ENCODE results near the gene OR2M3. TPM values are rescaled to one million over a fixed set of nuclear protein-coding genes. Genes with fewer than 3 reads are reported as not detected.

The OR2M3 gene
- total and polyA plus RNA-seq, 7 experiments from 2014 or later, result 0.03 TPM; not detected in 6

- H3K27me3 ChIP-seq (ENCODE audit: control insufficient read depth in 2 of 2, insufficient read depth in 2 of 2, low read length in 2 of 2), result no peaks in the 10 kb centered on the region
- Mint-ChIP-seq H3K36me3 (no peaks in the 10 kb centered on the region), H3K27me3 (peaks cover 0 to 14% (median 10%) of the 10 kb centered on the region in 5 donors), H3K4me1 (no peaks in the 10 kb centered on the region), H3K4me3 (no peak overlapping the region), H3K9me3 (peaks cover 0 to 26% (median 4%) of the 10 kb centered on the region in 11 donors), H3K27ac (no peak overlapping the region)
- H3K9me3 ChIP-seq (ENCODE audit: control insufficient read depth in 2 of 3, low read length in 3 of 3), result no peaks in the 10 kb centered on the region
- no peak for DNase-seq
- H3K4me3 ChIP-seq (ENCODE audit: low read length), result no peak overlapping the region
- H3K4me1 ChIP-seq (ENCODE audit: control insufficient read depth in 2 of 2, insufficient read depth in 2 of 2, low read length in 2 of 2), result no peaks in the 10 kb centered on the region
- no peaks in the 10 kb centered on the region for H3K36me3 ChIP-seq (ENCODE audit: control insufficient read depth in 2 of 3, insufficient read depth in 3 of 3, low read length in 3 of 3)
- CTCF ChIA-PET, result no interaction called here
- H3K27ac ChIP-seq (ENCODE audit: low read depth, low read length), result no peak overlapping the region
- intact Hi-C loops (cut with micrococcal nuclease), result no loop called here
- POLR2A ChIA-PET, result no interaction called here
- ATAC-seq, result no peak
These were observed 13.1 kb upstream of the OR2M3 start for GRCh38 chr1:248183996-248184395.

GRCh38 chr1:248187363-248187762 lies 9.7 kb upstream of the OR2M3 start:
- Histone ChIP-seq H3K27ac (ENCODE audit: low read depth, low read length) (no peak overlapping the region), H3K36me3 (ENCODE audit: control insufficient read depth in 2 of 3, insufficient read depth in 3 of 3, low read length in 3 of 3) (no peaks in the 10 kb centered on the region), H3K9me3 (ENCODE audit: control insufficient read depth in 2 of 3, low read length in 3 of 3) (no peaks in the 10 kb centered on the region), H3K4me1 (ENCODE audit: control insufficient read depth in 2 of 2, insufficient read depth in 2 of 2, low read length in 2 of 2) (no peaks in the 10 kb centered on the region), H3K4me3 (ENCODE audit: low read length) (no peak overlapping the region), H3K27me3 (ENCODE audit: control insufficient read depth in 2 of 2, insufficient read depth in 2 of 2, low read length in 2 of 2) (no peaks in the 10 kb centered on the region)
- CTCF ChIA-PET, result no interaction called here
- POLR2A ChIA-PET, result no interaction called here
- ATAC-seq, result no peak
- no peak overlapping the region for H3K4me3 Mint-ChIP-seq
- H3K36me3 Mint-ChIP-seq, result no peaks in the 10 kb centered on the region
- H3K4me1 Mint-ChIP-seq, result no peaks in the 10 kb centered on the region
- peaks cover 3 to 38% (median 7%) of the 10 kb centered on the region in 11 donors for H3K9me3 Mint-ChIP-seq
- H3K27me3 Mint-ChIP-seq, result peaks cover 0 to 20% (median 11%) of the 10 kb centered on the region in 5 donors
- intact Hi-C loops (cut with micrococcal nuclease), result no loop called here
- H3K27ac Mint-ChIP-seq, result no peak overlapping the region
- no peak for DNase-seq

- Mint-ChIP-seq H3K36me3 (no peaks in the 10 kb centered on the region), H3K27ac (no peak overlapping the region), H3K9me3 (peaks cover 4 to 47% (median 9%) of the 10 kb centered on the region in 11 donors), H3K4me3 (no peak overlapping the region), H3K4me1 (no peaks in the 10 kb centered on the region), H3K27me3 (peaks cover 0 to 20% (median 11%) of the 10 kb centered on the region in 5 donors)
- Histone ChIP-seq H3K9me3 (ENCODE audit: control insufficient read depth in 2 of 3, low read length in 3 of 3) (no peaks in the 10 kb centered on the region), H3K27ac (ENCODE audit: low read depth, low read length) (no peak overlapping the region), H3K4me3 (ENCODE audit: low read length) (no peak overlapping the region), H3K36me3 (ENCODE audit: control insufficient read depth in 2 of 3, insufficient read depth in 3 of 3, low read length in 3 of 3) (no peaks in the 10 kb centered on the region), H3K4me1 (ENCODE audit: control insufficient read depth in 2 of 2, insufficient read depth in 2 of 2, low read length in 2 of 2) (no peaks in the 10 kb centered on the region), H3K27me3 (ENCODE audit: control insufficient read depth in 2 of 2, insufficient read depth in 2 of 2, low read length in 2 of 2) (no peaks in the 10 kb centered on the region)
- no peak for DNase-seq
- ChIA-PET CTCF (no interaction called here), POLR2A (no interaction called here)
- intact Hi-C loops (cut with micrococcal nuclease), result no loop called here
- ATAC-seq, result no peak
These were observed 8.0 kb upstream of the OR2M3 start for GRCh38 chr1:248189026-248189425.

- Histone ChIP-seq H3K27me3 (ENCODE audit: control insufficient read depth in 2 of 2, insufficient read depth in 2 of 2, low read length in 2 of 2) (no peaks in the 10 kb centered on the region), H3K4me3 (ENCODE audit: low read length) (no peak overlapping the region), H3K4me1 (ENCODE audit: control insufficient read depth in 2 of 2, insufficient read depth in 2 of 2, low read length in 2 of 2) (no peaks in the 10 kb centered on the region), H3K9me3 (ENCODE audit: control insufficient read depth in 2 of 3, low read length in 3 of 3) (no peaks in the 10 kb centered on the region), H3K27ac (ENCODE audit: low read depth, low read length) (no peak overlapping the region), H3K36me3 (ENCODE audit: control insufficient read depth in 2 of 3, insufficient read depth in 3 of 3, low read length in 3 of 3) (no peaks in the 10 kb centered on the region)
- Mint-ChIP-seq H3K27ac (no peak overlapping the region), H3K9me3 (peaks cover 4 to 47% (median 11%) of the 10 kb centered on the region in 11 donors), H3K4me1 (no peaks in the 10 kb centered on the region), H3K36me3 (no peaks in the 10 kb centered on the region), H3K27me3 (peaks cover 0 to 10% (median 0%) of the 10 kb centered on the region in 5 donors), H3K4me3 (no peak overlapping the region)
- ATAC-seq (no peak), DNase-seq (no peak)
- ChIA-PET CTCF (no interaction called here), POLR2A (no interaction called here)
- intact Hi-C loops (cut with micrococcal nuclease), result no loop called here
These were observed 2.9 kb upstream of the OR2M3 start for GRCh38 chr1:248194117-248194516.

GRCh38 chr1:248215880-248216279 lies 18.8 kb downstream of the OR2M3 start:
- Histone ChIP-seq H3K4me3 (ENCODE audit: low read length) (no peak overlapping the region), H3K9me3 (ENCODE audit: control insufficient read depth in 2 of 3, low read length in 3 of 3) (no peaks in the 10 kb centered on the region), H3K27me3 (ENCODE audit: control insufficient read depth in 2 of 2, insufficient read depth in 2 of 2, low read length in 2 of 2) (no peaks in the 10 kb centered on the region), H3K4me1 (ENCODE audit: control insufficient read depth in 2 of 2, insufficient read depth in 2 of 2, low read length in 2 of 2) (no peaks in the 10 kb centered on the region), H3K36me3 (ENCODE audit: control insufficient read depth in 2 of 3, insufficient read depth in 3 of 3, low read length in 3 of 3) (no peaks in the 10 kb centered on the region), H3K27ac (ENCODE audit: low read depth, low read length) (no peak overlapping the region)
- DNase-seq, result no peak
- Mint-ChIP-seq H3K27me3 (peaks cover 0 to 17% (median 11%) of the 10 kb centered on the region in 5 donors), H3K27ac (no peak overlapping the region), H3K36me3 (no peaks in the 10 kb centered on the region), H3K4me3 (no peak overlapping the region), H3K9me3 (peaks cover 0 to 14% (median 4%) of the 10 kb centered on the region in 11 donors), H3K4me1 (no peaks in the 10 kb centered on the region)
- no peak for ATAC-seq
- ChIA-PET POLR2A (no interaction called here), CTCF (no interaction called here)
- intact Hi-C loops (cut with micrococcal nuclease), result no loop called here

GRCh38 chr1:248225537-248225936 lies 28.5 kb downstream of the OR2M3 start:
- Histone ChIP-seq H3K27ac (ENCODE audit: low read depth, low read length) (no peak overlapping the region), H3K4me3 (ENCODE audit: low read length) (no peak overlapping the region), H3K36me3 (ENCODE audit: control insufficient read depth in 2 of 3, insufficient read depth in 3 of 3, low read length in 3 of 3) (no peaks in the 10 kb centered on the region), H3K27me3 (ENCODE audit: control insufficient read depth in 2 of 2, insufficient read depth in 2 of 2, low read length in 2 of 2) (peaks cover 0 to 3% of the 10 kb centered on the region in 2 donors), H3K4me1 (ENCODE audit: control insufficient read depth in 2 of 2, insufficient read depth in 2 of 2, low read length in 2 of 2) (no peaks in the 10 kb centered on the region), H3K9me3 (ENCODE audit: control insufficient read depth in 2 of 3, low read length in 3 of 3) (no peaks in the 10 kb centered on the region)
- H3K36me3 Mint-ChIP-seq, result peaks cover 0 to 7% (median 0%) of the 10 kb centered on the region in 5 donors
- intact Hi-C loops (cut with micrococcal nuclease), result no loop called here
- no peak overlapping the region for H3K4me3 Mint-ChIP-seq
- ChIA-PET CTCF (no interaction called here), POLR2A (no interaction called here)
- ATAC-seq (no peak), DNase-seq (no peak)
- H3K4me1 Mint-ChIP-seq, result no peaks in the 10 kb centered on the region
- peaks cover 0 to 25% (median 8%) of the 10 kb centered on the region in 11 donors for H3K9me3 Mint-ChIP-seq
- H3K27me3 Mint-ChIP-seq, result peaks cover 0 to 26% (median 5%) of the 10 kb centered on the region in 5 donors
- H3K27ac Mint-ChIP-seq, result no peak overlapping the region

GRCh38 chr1:248229360-248229908 lies 32.4 kb downstream of the OR2M3 start:
- Histone ChIP-seq H3K4me3 (ENCODE audit: low read length) (no peak overlapping the region), H3K36me3 (ENCODE audit: control insufficient read depth in 2 of 3, insufficient read depth in 3 of 3, low read length in 3 of 3) (no peaks in the 10 kb centered on the region), H3K27me3 (ENCODE audit: control insufficient read depth in 2 of 2, insufficient read depth in 2 of 2, low read length in 2 of 2) (no peaks in the 10 kb centered on the region), H3K27ac (ENCODE audit: low read depth, low read length) (no peak overlapping the region), H3K9me3 (ENCODE audit: control insufficient read depth in 2 of 3, low read length in 3 of 3) (no peaks in the 10 kb centered on the region), H3K4me1 (ENCODE audit: control insufficient read depth in 2 of 2, insufficient read depth in 2 of 2, low read length in 2 of 2) (no peaks in the 10 kb centered on the region)
- intact Hi-C loops (cut with micrococcal nuclease), result no loop called here
- Mint-ChIP-seq H3K9me3 (peaks cover 2 to 25% (median 8%) of the 10 kb centered on the region in 11 donors), H3K4me3 (no peak overlapping the region), H3K4me1 (no peaks in the 10 kb centered on the region), H3K36me3 (peaks cover 0 to 7% (median 0%) of the 10 kb centered on the region in 5 donors), H3K27ac (no peak overlapping the region), H3K27me3 (peaks cover 0 to 32% (median 5%) of the 10 kb centered on the region in 5 donors)
- ATAC-seq (no peak), DNase-seq (no peak)
- POLR2A ChIA-PET, result no interaction called here
- CTCF ChIA-PET, result no interaction called here

All from naive thymus-derived CD4-positive, alpha-beta T cell (primary cell).